SK-N-DZ (cell line): ENCODE measurements around the gene PRRT1.
A peak's percentile ranks its signal among the peaks of the same experiment; 100 is the strongest.
"Not testable (repeated sequence)": the region's sequence is repeated elsewhere in the genome, so short reads cannot be mapped to it uniquely, and the experiment has no call there.

Experiments
- DNase-seq: peaks from one replicate; pipeline ENCODE4 v3.0.0-alpha.2; 2015; ENCODE audit warnings: low spot score

PRRT1 gene

GRCh38 chr6:32126880-32127279, 24.9 kb downstream of the PRRT1 start:
- no peak for DNase-seq

GRCh38 chr6:32123681-32124080, 28.1 kb downstream of the PRRT1 start:
- no peak for DNase-seq

GRCh38 chr6:32120573-32121059, 31.1 kb downstream of the PRRT1 start:
- no peak for DNase-seq

- DNase-seq, result peak; percentile 73
Measured at GRCh38 chr6:32118782-32119628, 32.7 kb downstream of the PRRT1 start.

GRCh38 chr6:32117461-32117860, 34.3 kb downstream of the PRRT1 start:
- no peak for DNase-seq

DNA sequence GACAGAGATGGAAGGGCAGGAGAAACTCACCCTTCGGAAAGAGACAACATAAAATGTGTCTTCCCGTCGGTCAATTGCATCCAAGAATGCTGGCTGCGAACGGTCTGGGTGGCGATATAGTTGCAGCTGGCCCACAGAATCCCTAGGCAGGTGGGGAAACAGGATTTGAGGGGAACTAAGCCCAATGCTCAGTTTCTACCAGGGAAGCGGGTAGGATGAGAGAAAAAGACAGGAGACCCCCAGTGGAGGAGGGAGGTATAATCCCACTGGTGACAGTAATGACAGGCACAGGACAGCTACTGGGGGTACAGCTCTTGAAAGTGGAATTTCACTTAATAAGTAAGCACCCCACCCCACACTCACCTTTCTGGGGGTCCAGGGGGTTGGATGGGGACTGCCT, 35.1 kb downstream of the PRRT1 start:
- no peak for DNase-seq

- no peak for DNase-seq
Measured at GRCh38 chr6:32115623-32116022, 36.1 kb downstream of the PRRT1 start.

DNA sequence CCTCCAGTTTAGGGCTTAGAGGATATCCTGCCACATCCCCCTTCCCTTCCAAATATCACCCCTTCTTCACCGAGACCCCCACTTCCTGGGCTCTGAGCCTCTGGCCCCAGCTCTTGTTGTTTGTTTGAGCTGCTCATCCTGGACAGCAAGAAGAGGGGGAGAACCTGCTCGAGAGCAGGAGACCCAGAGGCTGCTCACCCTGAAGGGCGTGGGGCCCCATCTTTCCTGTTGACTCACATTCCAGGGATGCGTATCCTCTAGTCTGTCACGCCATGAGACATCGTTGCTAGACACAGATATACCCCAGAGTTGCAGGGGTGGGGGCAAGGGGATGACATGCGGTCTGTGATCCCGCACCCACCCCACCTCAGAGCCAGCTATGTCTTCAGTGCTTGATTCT, 36.9 kb downstream of the PRRT1 start:
- no peak for DNase-seq

DNA sequence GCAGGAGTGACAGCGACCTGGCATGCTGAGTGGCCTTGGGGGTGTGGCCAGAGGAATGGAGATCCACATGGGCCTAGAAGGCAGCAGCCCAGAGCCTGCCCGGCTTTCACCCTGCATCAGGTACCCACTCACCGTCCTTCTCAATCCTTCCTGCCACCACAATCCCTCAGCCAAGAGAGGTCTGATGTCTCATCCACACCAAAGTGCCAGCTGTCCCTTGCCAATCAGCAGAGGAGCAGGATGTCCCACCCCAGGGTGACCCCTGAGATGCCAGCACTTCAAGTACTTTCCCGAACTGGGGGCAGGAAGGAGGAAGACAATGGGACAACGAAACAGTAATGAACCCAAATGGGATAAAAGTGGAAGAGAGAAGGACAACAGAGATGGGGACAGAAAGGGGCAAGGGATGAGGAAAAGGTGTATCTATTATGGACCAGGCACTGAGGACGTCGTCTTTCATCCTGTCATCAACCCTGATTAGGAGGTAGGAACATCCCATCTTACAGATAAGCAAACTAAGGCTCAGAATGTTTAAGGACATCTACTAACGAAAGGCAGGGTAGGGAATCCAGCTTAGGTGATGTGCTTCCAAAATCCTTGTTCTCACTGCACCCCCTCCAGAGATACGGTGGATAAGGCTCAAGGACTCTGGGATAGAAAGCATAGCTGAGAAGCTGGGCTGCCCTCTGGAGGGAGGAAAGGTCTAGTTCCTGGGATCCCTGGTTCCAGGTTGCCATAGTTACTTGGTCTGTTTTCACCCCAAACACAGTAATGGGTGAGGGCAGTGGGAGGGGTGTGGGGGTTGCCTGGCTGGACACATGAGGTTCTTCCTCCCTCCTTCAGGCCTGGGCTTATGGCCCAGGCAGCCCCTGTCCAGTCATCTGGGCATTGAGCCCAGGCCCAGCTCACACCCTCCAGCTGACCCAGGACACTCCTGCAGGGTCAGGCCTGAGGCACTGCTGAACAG, 38.1 kb downstream of the PRRT1 start:
- no peak for DNase-seq

DNA sequence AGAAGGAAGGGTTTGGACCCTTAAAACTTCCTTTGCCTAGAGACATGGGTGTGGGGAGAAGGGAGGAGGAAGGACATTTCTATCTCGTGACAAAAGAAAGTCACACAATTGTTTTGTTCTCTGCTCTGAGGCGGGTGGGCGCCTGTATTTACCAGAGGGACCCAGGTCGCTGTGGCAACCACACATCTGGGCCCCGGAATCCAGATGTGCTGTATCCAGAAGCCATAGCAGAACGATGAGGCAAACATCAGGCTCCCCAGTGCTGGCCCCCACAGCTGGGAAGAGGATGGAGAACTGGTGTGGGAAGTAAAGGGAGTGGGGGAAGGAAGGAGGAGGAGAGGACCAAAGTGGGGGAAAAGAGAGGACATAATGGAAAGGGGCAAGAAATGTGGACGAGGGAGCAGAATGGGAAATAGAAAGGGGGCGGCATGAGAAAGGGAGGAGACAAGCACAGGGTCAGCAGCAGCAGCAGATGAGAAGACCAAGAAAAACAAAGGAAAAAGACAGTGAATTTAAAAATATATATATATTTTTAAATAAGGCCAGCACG, 39.2 kb downstream of the PRRT1 start:
- DNase-seq, result no peak

- DNase-seq, result no peak
Measured at GRCh38 chr6:32111424-32112066, 40.2 kb downstream of the PRRT1 start.

GRCh38 chr6:32110632-32111031, 41.1 kb downstream of the PRRT1 start:
- no peak for DNase-seq

GRCh38 chr6:32109765-32110160, 42.0 kb downstream of the PRRT1 start:
- no peak for DNase-seq

GRCh38 chr6:32109114-32109764, 42.5 kb downstream of the PRRT1 start, which contains the start of gene TNXB:
TNXB (minus strand) TSS chr6:32109338; CDS start chr6:32098198, 11,140 bp downstream.
- no peak for DNase-seq

DNA sequence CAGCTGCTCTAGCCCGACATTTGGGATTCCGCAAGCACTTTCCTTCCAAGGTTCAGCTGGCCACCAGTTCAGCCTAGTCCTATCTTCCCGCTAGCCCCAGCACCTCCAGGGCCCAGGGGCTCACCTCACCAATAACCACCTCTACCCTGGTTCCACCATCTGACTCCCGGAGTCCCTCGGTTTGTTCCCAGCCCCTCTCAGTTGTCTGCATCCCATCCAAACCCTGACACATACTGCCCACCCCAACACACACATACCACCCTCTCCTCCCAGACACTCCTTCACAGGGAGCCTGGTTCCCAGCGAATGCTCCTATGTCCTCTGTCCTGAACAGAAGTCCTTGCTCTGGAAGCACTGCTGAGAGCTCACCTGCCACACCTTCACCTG, 43.0 kb downstream of the PRRT1 start:
- DNase-seq, result no peak

- DNase-seq, result no peak
Measured at GRCh38 chr6:32108094-32108627, 43.6 kb downstream of the PRRT1 start.

- no peak for DNase-seq
Measured at GRCh38 chr6:32107406-32107805, 44.3 kb downstream of the PRRT1 start.

GRCh38 chr6:32105433-32105832, 46.3 kb downstream of the PRRT1 start:
- DNase-seq, result no peak

- no peak for DNase-seq
Measured at GRCh38 chr6:32102255-32102654, 49.5 kb downstream of the PRRT1 start.

DNA sequence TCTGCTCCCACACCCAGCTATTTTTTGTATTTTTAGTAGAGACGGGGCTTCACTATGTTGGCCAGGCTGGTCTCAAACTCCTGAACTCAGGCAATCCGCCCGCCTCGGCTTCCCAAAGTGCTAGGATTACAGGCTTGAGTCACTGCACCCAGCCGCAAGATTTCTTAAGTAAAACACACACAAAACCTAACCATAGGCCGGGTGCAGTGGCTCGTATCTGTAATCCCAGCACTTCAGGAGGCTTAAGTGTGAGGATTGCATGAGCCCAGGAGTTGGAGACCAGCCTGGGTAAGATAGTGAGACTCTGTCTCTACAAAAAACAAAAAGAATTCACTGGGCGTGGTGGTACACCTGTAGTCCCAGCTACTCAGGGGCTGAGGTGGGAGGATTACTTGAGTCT, 51.5 kb downstream of the PRRT1 start:
- DNase-seq, result not testable (repeated sequence)
